B cell (primary cell): ENCODE results near the gene ADAM11. TPM values are rescaled to one million over a fixed set of nuclear protein-coding genes. Genes with fewer than 3 reads are reported as not detected.

Experiments
- ATAC-seq: fragments of 200-7000 bp; cut with Tn5 transposase; one replicate; pipeline ENCODE4 v1.10.0; 2021; ENCODE audit warnings: low read depth, mild to moderate bottlenecking, moderate number of reproducible peaks, moderate library complexity
- CTCF ChIA-PET: fragments of 350-600 bp; sonication (Branson Sonifier 250); formaldehyde crosslinking; loops from one replicate; lab custom pipeline; 2021; ENCODE audit warnings: antibody characterized with exemption, inconsistent platforms; lab: Charles Lee
- POLR2A ChIA-PET: fragments of 350-600 bp; sonication (Branson Sonifier 250); formaldehyde crosslinking; loops from one replicate; lab custom pipeline; 2021; ENCODE audit warnings: antibody characterized with exemption; lab: Charles Lee
- DNase-seq: peaks from one replicate; pipeline ENCODE4 v3.0.0; 2013
- H2AFZ ChIP-seq: 2 replicates; pipeline ENCODE4 v1.6.1; 2012; ENCODE audit warnings: mild to moderate bottlenecking, low read depth, low read length; ENCODE audit not compliant: insufficient read depth, poor library complexity, severe bottlenecking
- H3K27ac ChIP-seq, 2 donors: 1 replicate in 1 of 2; 2 replicates in 1 of 2; pipeline ENCODE4 v1.5.1; 2012 to 2013; ENCODE audit warnings: low read length in 2 of 2, mild to moderate bottlenecking in 2 of 2, moderate library complexity in 1 of 2
- H3K27me3 ChIP-seq, 4 experiments: fragments of 200-600 bp in 1 of 4; sonication (generic) in 1 of 4; replicated peaks in 1 of 4; 1 replicate in 2 of 4; 2 replicates in 2 of 4; pipeline versions ENCODE4 v1.6.1 to v1.7.0; 2013 to 2016; ENCODE audit warnings: low read length in 3 of 4, mild to moderate bottlenecking in 2 of 4, mixed read lengths in 1 of 4, moderate library complexity in 1 of 4; ENCODE audit not compliant: insufficient read depth in 4 of 4, control insufficient read depth in 3 of 4; ENCODE audit errors: control extremely low read depth in 1 of 4
- H3K36me3 ChIP-seq, 2 experiments: replicated peaks in 1 of 2; 1 replicate in 1 of 2; 2 replicates in 1 of 2; pipeline versions ENCODE4 v1.6.1 to v1.7.1; 2013; ENCODE audit warnings: low read length in 1 of 2; ENCODE audit not compliant: insufficient read depth in 2 of 2, control insufficient read depth in 1 of 2; ENCODE audit errors: control extremely low read depth in 1 of 2, extremely low read depth in 1 of 2
- H3K4me1 ChIP-seq, 2 donors: fragments of 200-600 bp in 1 of 2; sonication (generic) in 1 of 2; 1 replicate in 1 of 2; 2 replicates in 1 of 2; pipeline versions ENCODE4 v1.5.1 to v1.6.1; 2013 to 2017; ENCODE audit warnings: low read length in 2 of 2; ENCODE audit not compliant: control insufficient read depth in 2 of 2, insufficient read depth in 2 of 2
- H3K4me2 ChIP-seq: replicated peaks from 2 replicates; pipeline ENCODE3; 2012; ENCODE audit warnings: mild to moderate bottlenecking, low read depth, low read length; ENCODE audit not compliant: poor library complexity, severe bottlenecking
- H3K4me3 ChIP-seq, 5 experiments: fragments of 200-600 bp in 1 of 5; sonication (generic) in 1 of 5; 1 replicate in 3 of 5; 2 replicates in 2 of 5; pipeline versions ENCODE4 v1.5.1 to v1.7.0; 2011 to 2016; ENCODE audit warnings: low read length in 4 of 5, mild to moderate bottlenecking in 4 of 5, low read depth in 2 of 5, control low read depth in 1 of 5, moderate library complexity in 1 of 5; ENCODE audit not compliant: insufficient read depth in 1 of 5; ENCODE audit errors: control extremely low read depth in 1 of 5, extremely low read depth in 1 of 5
- H3K79me2 ChIP-seq: fragments of 200-600 bp; sonication (generic); one replicate; pipeline ENCODE4 v1.6.0; 2016; ENCODE audit warnings: low read length; ENCODE audit not compliant: control insufficient read depth, insufficient read depth
- H3K9ac ChIP-seq: fragments of 200-600 bp; sonication (generic); 2 replicates; pipeline ENCODE4 v1.6.1; 2017; ENCODE audit warnings: mild to moderate bottlenecking, low read length, moderate library complexity
- H3K9me3 ChIP-seq, 3 donors: one replicate each; pipeline versions ENCODE4 v1.6.1 to v1.7.1; 2013; ENCODE audit warnings: low read length in 2 of 3; ENCODE audit not compliant: control insufficient read depth in 2 of 3, insufficient read depth in 1 of 3; ENCODE audit errors: control extremely low read depth in 1 of 3
- H4K20me1 ChIP-seq: 2 replicates; pipeline ENCODE4 v1.6.0; 2012; ENCODE audit warnings: mild to moderate bottlenecking, low read length; ENCODE audit not compliant: insufficient read depth, control insufficient read depth, poor library complexity, severe bottlenecking
- H3K27ac Mint-ChIP-seq: one replicate; pipeline ENCODE4 v1.8.0; 2021; ENCODE audit warnings: mixed read lengths
- H3K27me3 Mint-ChIP-seq: one replicate; pipeline ENCODE4 v1.8.0; 2021; ENCODE audit warnings: mixed read lengths
- H3K4me1 Mint-ChIP-seq: one replicate; pipeline ENCODE4 v1.8.0; 2021; ENCODE audit warnings: mixed read lengths
- H3K4me3 Mint-ChIP-seq: one replicate; pipeline ENCODE4 v1.8.0; 2021; ENCODE audit warnings: mixed read lengths
- H3K9me3 Mint-ChIP-seq: one replicate; pipeline ENCODE4 v1.8.0; 2022; ENCODE audit warnings: mixed read lengths; ENCODE audit not compliant: insufficient read depth
- CTCF ChIP-seq: fragments of 200-600 bp; IDR thresholded peaks from one replicate; pipeline ENCODE4 v1.8.0; 2022; ENCODE audit warnings: antibody characterized with exemption, mild to moderate bottlenecking
- EZH2 ChIP-seq: IDR thresholded peaks from 2 replicates; pipeline ENCODE4 v1.6.1; 2012; ENCODE audit warnings: borderline replicate concordance, low read depth, mild to moderate bottlenecking, moderate library complexity, low read length; ENCODE audit not compliant: insufficient read depth, poor library complexity, severe bottlenecking
- WGBS: methylation state at CpG from one replicate; pipeline ENCODE4 v1.1.5; 2013; ENCODE audit warnings: missing lambda C conversion rate; ENCODE audit not compliant: insufficient coverage; 5-methylcytosine and 5-hydroxymethylcytosine counted together
- intact Hi-C: fragments of 100-400 bp; cut with micrococcal nuclease; formaldehyde crosslinking; loops from one replicate; pipeline ENCODE4 v1.10.0; 2022
- polyA plus RNA-seq: library from polyadenylated mRNA; depleted of rRNA; stranded (reverse); fragments of >200 nt; gene quantifications from 2 replicates; pipeline ENCODE4 v1.2.3, GENCODE V29; 2012
- total RNA-seq, 2 donors: library from RNA; stranded (reverse); fragments of 120-200 nt in 1 of 2; gene quantifications; 1 replicate in 1 of 2; 2 replicates in 1 of 2; pipeline versions ENCODE4 v1.2.3 to v1.2.4, GENCODE V29; 2013 to 2022

Gene ADAM11
- total and polyA plus RNA-seq, 2 donors (not counting 1 experiment from before 2014, with no cell fraction given), result 0.39 to 1.00 TPM

- no peaks in the 10 kb centered on the region for H3K9me3 ChIP-seq
- H3K9ac ChIP-seq, result peak overlapping the region; percentile 62
- H3K27ac ChIP-seq, result no peak overlapping the region
- no peaks in the 10 kb centered on the region for H3K79me2 ChIP-seq
- WGBS, result 5% methylated on average over 57 of the region's 58 CpGs
- H2AFZ ChIP-seq, result peak overlapping the region; percentile 56
- Mint-ChIP-seq H3K4me3 (peak overlapping the region; percentile 84), H3K27ac (no peak overlapping the region), H3K27me3 (peaks cover 52% of the 10 kb centered on the region), H3K9me3 (no peaks in the 10 kb centered on the region), H3K4me1 (peaks cover 14% of the 10 kb centered on the region)
- peaks cover 0 to 45% (median 28%) of the 10 kb centered on the region in 4 experiments for H3K27me3 ChIP-seq
- peaks cover 11 to 18% of the 10 kb centered on the region in 2 donors for H3K4me1 ChIP-seq
- H3K4me3 ChIP-seq, result peak overlapping the region; percentile 2 to 70 (median 26)
- H4K20me1 ChIP-seq, result no peaks in the 10 kb centered on the region
- peak overlapping the region; percentile 94 for H3K4me2 ChIP-seq
- TF ChIP-seq CTCF (no peak), EZH2 (peak; percentile 78)
- intact Hi-C loops, result no loop called here
- ChIA-PET CTCF (no interaction called here), POLR2A (no interaction called here)
- DNase-seq (peak; percentile 56), ATAC-seq (peak; percentile 28)
- H3K36me3 ChIP-seq, result no peaks in the 10 kb centered on the region
Measured at GRCh38 chr17:44830359-44831288, 71.8 kb downstream of the ADAM11 start.

GRCh38 chr17:44831371-44831770, 72.6 kb downstream of the ADAM11 start:
- H3K4me3 ChIP-seq, result no peak overlapping the region
- Mint-ChIP-seq H3K4me1 (peaks cover 14% of the 10 kb centered on the region), H3K27ac (no peak overlapping the region), H3K9me3 (no peaks in the 10 kb centered on the region), H3K4me3 (peak overlapping the region; percentile 55), H3K27me3 (peaks cover 52% of the 10 kb centered on the region)
- TF ChIP-seq EZH2, result no peak
- no peak for TF ChIP-seq CTCF
- ATAC-seq (no peak), DNase-seq (peak; percentile 5)
- WGBS, result 73% methylated on average over 3 of the region's 12 CpGs
- no peaks in the 10 kb centered on the region for H3K9me3 ChIP-seq
- intact Hi-C loops, result no loop called here
- no peaks in the 10 kb centered on the region for H4K20me1 ChIP-seq
- no peak overlapping the region for H3K27ac ChIP-seq
- no peak overlapping the region for H3K9ac ChIP-seq
- no peak overlapping the region for H3K4me2 ChIP-seq
- ChIA-PET CTCF (no interaction called here), POLR2A (no interaction called here)
- H2AFZ ChIP-seq, result no peak overlapping the region
- peaks cover 11 to 18% of the 10 kb centered on the region in 2 donors for H3K4me1 ChIP-seq
- peaks cover 0 to 45% (median 28%) of the 10 kb centered on the region in 4 experiments for H3K27me3 ChIP-seq
- H3K79me2 ChIP-seq, result no peaks in the 10 kb centered on the region
- H3K36me3 ChIP-seq, result no peaks in the 10 kb centered on the region
